GM12801 (cell line): Measurements from ENCODE around the gene PPIL1.

Experiments used
- TF ChIP-seq, protein P1 (sequence below): IDR thresholded peaks from one replicate; pipeline ENCODE4 v1.5.1; 2011; ENCODE audit warnings: control low read depth; ENCODE audit not compliant: insufficient read length; ENCODE audit errors: extremely low read depth

Gene PPIL1

DNA sequence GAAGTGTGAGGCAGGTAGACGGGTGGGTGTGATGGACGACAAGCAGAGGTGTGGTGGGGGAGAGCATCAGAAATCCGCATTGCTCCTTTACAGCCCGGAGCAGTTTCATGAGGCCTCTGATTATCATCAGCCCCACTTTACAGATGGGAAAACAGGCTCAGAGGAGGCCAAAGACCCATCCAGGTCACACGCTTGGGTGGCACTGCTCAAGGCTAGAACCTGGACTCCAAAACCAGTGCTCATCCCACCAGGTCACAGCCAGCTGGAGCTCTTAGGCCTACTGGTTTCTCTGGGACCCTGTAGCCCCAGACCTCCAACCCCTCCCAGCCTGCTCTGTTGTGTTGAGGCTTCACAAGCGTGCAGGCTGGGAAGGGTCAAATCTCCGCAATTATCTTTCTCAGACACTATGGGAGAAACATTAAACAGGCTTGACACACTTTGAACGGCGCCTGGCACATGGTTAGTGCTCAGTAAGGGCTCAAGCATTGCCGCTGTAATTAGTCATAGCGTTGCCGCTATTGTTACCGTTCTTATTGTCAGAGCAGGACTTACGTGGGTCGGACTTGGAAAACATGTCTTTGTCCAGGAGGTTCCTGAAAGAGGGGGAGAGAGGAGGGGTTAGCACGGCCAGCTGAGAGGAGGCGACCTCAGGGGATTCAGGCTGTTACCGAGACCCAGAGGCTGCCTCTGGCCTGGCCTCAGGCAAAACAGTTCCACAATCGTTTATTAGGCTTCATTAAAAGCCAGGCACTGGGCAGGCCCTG, 51.9 kb downstream of the PPIL1 start:
- TF ChIP-seq, protein P1, sequence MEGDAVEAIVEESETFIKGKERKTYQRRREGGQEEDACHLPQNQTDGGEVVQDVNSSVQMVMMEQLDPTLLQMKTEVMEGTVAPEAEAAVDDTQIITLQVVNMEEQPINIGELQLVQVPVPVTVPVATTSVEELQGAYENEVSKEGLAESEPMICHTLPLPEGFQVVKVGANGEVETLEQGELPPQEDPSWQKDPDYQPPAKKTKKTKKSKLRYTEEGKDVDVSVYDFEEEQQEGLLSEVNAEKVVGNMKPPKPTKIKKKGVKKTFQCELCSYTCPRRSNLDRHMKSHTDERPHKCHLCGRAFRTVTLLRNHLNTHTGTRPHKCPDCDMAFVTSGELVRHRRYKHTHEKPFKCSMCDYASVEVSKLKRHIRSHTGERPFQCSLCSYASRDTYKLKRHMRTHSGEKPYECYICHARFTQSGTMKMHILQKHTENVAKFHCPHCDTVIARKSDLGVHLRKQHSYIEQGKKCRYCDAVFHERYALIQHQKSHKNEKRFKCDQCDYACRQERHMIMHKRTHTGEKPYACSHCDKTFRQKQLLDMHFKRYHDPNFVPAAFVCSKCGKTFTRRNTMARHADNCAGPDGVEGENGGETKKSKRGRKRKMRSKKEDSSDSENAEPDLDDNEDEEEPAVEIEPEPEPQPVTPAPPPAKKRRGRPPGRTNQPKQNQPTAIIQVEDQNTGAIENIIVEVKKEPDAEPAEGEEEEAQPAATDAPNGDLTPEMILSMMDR, result no peak

DNA sequence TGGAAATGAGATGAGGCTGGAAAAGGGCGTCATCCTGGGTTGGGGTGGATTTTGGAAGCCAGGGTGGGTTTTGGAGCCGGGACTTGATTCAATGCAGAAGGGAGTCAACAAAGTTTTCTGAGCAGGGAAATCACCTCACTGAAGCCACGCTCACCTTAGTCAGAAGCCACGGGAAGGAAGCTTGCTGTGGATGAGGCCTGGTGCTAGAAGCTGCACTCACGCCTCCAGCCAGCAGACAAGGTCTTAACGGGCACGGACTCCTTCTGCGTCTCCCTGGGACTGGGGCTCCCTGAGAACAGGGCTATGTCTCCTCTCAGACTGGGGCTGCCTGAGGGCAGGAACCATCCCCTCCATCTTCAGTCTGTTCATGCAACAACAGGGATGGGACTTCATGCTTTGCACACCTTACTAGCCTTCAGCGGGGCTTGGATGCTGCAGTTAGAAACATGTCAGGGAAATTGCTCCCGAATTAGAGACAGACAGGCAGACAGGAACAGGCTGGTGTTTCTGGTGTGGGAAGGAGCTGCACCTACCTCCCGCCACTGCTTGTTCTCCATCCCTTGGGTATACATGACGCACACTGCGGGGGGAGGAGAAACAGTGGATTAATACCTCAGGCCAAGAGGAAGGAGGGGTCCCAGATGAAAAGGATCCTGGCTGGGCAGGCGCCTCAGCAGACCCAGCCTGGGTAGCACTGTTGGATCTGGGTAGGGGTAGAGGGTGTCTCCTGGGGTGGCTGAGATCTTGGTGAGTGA, 52.8 kb downstream of the PPIL1 start:
- TF ChIP-seq, protein P1, result no peak

DNA sequence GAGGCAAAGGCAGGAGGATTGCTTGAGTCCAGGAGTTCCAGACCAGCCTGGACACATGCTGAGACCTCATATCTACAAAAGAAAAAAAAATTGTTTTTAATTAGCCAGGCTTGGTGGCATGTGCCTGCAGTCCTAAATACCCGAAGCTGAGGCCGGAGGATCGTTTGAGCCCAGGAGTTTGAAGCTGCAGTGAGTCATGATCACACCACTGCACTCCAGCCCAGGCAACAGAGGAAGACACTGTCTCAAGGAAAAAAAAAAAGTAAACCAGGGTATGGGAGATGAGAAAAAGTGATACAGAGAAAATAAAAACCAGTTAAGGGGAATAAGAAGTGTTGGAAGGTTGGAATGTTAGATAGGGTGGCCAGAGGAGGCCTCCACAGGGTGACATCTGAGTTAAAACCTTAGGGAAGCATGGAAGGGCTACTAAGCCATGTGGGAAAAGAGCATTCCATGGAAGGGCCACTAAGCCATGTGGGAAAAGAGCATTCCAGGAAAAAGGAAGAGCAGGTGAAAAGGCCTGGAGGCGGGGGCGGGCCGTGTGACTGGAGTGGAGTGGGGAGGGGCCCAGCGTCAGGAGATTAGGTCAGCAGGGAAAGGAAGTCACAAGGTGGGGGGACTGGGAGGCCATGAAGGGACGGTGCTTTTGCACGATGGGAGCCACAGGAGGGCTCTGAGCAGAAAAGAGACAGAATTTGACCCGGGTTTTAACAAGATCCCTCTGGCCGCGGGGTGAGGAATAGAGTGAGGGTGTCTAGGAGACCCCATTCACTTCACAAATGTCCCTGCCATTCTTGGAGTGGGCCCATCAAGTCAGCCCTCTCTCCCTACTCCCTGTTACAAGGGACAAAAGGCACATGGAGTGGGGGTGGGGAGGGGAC, 53.7 kb downstream of the PPIL1 start:
- TF ChIP-seq, protein P1, result no peak

DNA sequence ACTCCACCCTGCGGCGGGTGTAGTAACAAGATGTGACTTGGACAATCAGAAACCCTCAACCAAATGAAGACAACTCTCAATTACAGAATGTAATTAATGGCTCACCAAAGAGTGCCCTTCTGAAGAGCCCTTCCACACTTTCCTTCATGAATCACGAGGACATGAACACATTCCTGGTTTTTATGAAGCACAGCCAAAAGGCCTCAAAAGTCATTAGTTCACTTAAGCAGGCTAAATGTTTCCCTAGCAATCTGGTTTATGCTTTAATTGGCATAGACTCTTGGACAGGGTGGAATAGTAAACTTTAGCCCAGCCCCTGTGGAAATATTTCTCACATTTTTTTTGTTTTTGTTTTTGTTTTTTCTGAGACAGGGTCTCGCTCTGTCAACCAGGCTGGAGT, 55.8 kb downstream of the PPIL1 start:
- TF ChIP-seq, protein P1, result no peak

DNA sequence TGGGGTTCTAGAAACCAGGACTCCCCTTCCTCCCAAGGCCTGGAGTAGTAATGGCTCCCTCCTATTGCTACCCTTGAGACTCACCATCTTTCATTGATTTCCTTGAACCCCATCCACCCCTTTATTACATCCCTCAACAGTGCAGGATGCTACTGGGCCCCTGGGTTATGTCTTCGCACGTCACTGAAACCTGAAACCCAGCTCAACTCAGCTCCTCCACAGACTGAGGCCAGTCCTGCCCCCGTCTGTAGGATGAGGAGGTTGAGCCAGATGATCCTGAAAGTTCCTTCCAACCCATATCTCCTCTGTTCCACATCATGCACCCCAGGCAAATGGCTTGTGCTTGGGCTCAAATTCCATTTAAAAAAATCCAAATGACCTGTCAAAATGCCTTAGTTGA, 56.8 kb downstream of the PPIL1 start:
- TF ChIP-seq, protein P1, result no peak

DNA sequence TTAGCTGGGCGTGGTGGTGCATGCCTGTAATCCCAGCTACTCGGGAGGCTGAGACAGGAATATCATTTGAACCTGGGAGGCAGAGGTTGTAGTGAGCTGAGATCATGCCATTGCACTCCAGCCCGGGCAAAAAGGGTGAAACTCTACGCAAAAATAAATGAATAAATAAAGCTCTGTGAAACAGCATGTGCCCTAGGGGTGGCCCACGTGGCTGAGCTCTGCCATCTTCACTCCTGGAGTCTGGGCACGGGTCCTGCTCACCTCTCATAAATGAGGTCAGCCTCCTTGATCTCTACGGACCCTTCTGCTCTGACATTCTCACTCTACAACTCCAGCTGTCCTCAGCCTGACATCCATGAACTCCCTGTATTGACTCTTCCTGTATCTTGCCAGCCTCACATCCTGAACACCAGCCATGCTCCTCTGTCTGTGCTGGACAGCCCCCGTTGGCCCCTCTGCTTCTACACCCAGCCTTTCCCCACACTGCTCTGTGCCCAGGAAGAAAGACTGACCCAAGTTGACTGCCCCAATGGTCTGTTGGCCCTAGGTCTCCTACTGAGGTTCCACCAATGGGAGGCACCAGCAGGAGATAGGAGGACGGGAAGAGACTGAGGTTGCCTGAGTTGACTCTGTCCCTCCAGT, 57.3 kb downstream of the PPIL1 start:
- TF ChIP-seq, protein P1, result no peak
